ENCODE results near the gene ELMO3. TPM values are rescaled to one million over a fixed set of nuclear protein-coding genes. Genes with fewer than 3 reads are reported as not detected.
A peak's percentile ranks its signal among the peaks of the same experiment; 100 is the strongest.

Gene ELMO3
- total RNA-seq, 6 experiments from 2014 or later: 1.8 to 8.0 (median 4.6) TPM

DNA sequence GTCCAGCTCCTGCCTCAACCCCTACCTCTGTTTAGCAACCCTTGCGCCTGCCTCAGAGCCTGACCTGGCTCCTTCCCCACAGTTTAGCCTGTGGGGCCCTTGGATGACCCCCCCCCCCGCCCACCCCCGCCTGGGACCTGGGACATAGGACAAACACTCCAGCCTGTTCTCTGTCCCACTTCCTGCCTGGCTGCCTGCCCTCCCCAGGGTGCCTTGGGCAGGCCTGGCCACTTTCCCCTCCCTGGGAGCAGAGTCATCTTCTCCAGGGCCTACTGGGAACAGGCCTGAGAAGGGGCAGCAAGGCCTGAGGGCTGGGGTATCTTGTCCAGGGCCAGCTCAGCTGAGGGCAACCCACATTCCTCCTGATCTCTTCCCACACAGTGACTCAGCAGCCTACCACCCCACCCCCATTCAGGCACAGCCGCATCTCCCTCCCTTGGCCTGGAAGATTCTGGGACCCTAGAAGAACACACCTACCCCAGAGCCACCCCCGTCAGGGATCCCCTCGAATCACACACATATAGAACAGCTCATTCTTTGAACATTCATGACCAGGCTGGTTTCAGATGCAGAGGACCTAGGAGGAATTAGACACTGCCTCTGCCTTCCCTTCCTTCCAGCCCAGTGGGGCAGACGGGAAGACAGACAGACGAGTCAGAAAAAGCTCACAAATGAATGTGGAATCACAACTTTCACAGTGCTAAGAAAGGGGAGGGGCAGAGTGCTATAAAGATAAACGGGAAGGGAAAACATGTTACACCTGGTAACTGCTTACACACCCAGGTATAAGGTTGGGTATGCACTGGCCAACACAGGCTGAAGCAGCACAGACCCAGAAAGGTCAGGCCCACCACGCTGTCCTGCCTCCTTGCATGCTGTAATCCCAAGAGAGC lies 42.3 kb downstream of the ELMO3 start:
- no peak for TF ChIP-seq POLR2A (IDR thresholded peaks at IDR 0.05)
- TF ChIP-seq, protein P1, sequence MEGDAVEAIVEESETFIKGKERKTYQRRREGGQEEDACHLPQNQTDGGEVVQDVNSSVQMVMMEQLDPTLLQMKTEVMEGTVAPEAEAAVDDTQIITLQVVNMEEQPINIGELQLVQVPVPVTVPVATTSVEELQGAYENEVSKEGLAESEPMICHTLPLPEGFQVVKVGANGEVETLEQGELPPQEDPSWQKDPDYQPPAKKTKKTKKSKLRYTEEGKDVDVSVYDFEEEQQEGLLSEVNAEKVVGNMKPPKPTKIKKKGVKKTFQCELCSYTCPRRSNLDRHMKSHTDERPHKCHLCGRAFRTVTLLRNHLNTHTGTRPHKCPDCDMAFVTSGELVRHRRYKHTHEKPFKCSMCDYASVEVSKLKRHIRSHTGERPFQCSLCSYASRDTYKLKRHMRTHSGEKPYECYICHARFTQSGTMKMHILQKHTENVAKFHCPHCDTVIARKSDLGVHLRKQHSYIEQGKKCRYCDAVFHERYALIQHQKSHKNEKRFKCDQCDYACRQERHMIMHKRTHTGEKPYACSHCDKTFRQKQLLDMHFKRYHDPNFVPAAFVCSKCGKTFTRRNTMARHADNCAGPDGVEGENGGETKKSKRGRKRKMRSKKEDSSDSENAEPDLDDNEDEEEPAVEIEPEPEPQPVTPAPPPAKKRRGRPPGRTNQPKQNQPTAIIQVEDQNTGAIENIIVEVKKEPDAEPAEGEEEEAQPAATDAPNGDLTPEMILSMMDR (IDR thresholded peaks at IDR 0.05): no peak
- DNase-seq (peak; percentile 50 to 66 (median 66)), ATAC-seq (peak; percentile 26 to 51 (median 31))
- intact Hi-C loops (cut with DNase I): no loop called here
- no peaks in the 10 kb centered on the region for H3K36me3 ChIP-seq
- H3K27me3 ChIP-seq: no peaks in the 10 kb centered on the region
- peaks cover 0 to 30% (median 0%) of the 10 kb centered on the region in 4 donors for H3K4me1 ChIP-seq
- H3K27ac ChIP-seq: peak overlapping the region in 1 of 3 donors; percentile 33
- no peaks in the 10 kb centered on the region for H3K9me3 ChIP-seq
- no peak overlapping the region for H3K4me3 ChIP-seq
- 59% methylated on average over 5 of the region's 10 CpGs for WGBS (ENCODE audit: insufficient coverage, low coverage, low lambda C conversion rate, missing lambda C conversion rate)

DNA sequence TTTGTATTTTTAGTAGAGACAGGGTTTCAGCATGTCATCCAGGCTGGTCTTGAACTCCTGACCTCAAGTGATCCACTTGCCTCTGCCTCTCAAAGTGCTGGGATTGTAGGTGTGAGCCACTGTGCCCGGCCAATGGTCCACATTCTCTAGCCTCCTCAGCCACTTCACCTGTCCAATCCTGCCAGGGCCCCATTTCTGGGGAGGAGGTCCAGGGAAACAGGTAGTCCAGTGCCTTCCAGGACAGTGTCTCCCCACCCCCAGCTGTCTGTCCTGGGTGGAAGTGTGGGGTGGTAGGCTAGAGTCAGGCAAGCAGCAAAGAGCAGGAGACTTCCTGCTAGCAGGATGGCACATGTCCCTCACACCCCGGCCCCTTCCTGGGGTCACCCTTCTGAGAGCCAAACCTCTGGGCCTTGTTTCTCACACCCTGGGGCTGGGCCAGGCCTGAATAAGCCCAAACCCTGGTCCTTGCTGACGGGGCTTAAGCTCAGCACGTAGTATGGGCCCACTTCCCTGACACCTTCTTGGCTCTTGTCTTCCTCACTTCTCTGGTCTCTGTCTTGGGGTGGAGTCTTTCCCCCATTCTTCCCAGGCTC lies 43.3 kb downstream of the ELMO3 start:
- intact Hi-C loops (cut with DNase I): no loop called here
- H3K36me3 ChIP-seq: no peaks in the 10 kb centered on the region
- DNase-seq: no peak
- no peak for ATAC-seq
- TF ChIP-seq POLR2A (IDR thresholded peaks at IDR 0.05): no peak
- TF ChIP-seq, protein P1 (IDR thresholded peaks at IDR 0.05): no peak
- no peak overlapping the region for H3K27ac ChIP-seq
- H3K9me3 ChIP-seq: no peaks in the 10 kb centered on the region
- 62% methylated on average over 2 of the region's 4 CpGs for WGBS (ENCODE audit: insufficient coverage, low coverage, low lambda C conversion rate, missing lambda C conversion rate)
- no peak overlapping the region for H3K4me3 ChIP-seq
- peaks cover 0 to 39% (median 0%) of the 10 kb centered on the region in 4 donors for H3K4me1 ChIP-seq
- H3K27me3 ChIP-seq: no peaks in the 10 kb centered on the region

DNA sequence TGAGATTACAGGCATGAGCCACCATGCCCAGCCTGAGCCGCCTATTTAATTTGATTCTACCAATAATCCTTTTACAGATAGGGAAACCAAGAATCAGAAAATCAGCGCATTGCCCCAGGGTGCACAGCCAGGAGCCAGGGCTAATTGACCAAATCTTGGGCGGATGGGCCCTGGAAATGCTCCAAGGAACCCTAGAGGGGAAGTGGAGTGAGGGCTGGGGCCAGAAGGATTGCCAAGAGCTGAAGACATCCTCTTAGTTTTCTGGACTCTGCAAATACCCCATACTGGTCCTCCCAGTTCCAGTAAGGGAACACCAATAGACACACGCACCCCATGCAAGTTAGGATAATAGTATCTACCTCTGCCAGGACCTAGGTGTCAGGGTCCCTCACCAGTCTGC lies 44.5 kb downstream of the ELMO3 start:
- Histone ChIP-seq H3K4me1 (peaks cover 0 to 49% (median 0%) of the 10 kb centered on the region in 4 donors), H3K9me3 (no peaks in the 10 kb centered on the region), H3K4me3 (no peak overlapping the region), H3K36me3 (no peaks in the 10 kb centered on the region), H3K27ac (peak overlapping the region in 2 of 3 donors; percentile 53 to 81), H3K27me3 (no peaks in the 10 kb centered on the region)
- TF ChIP-seq POLR2A (IDR thresholded peaks at IDR 0.05): no peak
- TF ChIP-seq, protein P1 (IDR thresholded peaks at IDR 0.05): no peak
- peak in 2 of 3 donors; percentile 47 to 51 for DNase-seq
- 44% methylated on average over 3 of the region's 4 CpGs for WGBS (ENCODE audit: insufficient coverage, low coverage, low lambda C conversion rate, missing lambda C conversion rate)
- no peak for ATAC-seq
- intact Hi-C loops (cut with DNase I): no loop called here

DNA sequence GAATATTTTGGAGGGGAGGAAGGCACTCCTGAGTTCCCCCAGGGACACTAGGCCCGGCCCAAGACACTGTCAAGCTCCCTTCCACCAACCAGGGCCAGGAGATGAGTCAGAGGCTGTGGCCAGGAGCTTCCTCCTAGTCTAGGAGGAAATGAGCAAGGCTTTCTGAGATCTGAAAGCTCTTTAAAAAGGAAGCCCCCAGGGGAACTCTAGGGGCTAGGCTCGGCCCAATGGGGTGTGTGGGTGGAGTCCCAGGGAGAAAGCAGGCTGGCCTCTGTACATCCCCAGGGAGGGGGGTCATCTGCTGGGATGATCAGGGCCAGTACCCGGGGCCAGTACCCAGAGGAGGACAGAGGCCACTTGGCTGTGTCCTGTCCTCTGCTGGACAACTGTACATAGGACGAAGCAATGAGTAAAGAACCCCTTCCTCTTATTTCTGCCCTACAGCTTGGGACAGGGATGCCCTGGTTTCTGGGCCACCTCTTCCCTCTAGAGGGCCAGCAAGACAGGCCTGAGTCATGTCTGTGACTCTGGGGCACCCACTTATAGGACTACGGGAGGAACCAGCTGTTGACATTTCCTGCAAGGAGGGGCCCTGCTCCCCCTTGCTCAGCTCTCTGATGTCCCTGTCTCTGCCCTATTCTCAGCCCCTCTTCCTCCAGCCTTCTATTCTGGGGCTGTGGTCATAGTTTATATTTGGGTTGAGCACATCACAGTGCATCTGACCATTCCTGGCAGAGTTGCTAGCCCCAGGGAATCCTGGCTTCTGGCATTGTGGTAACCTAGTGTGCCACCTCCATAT lies 45.7 kb downstream of the ELMO3 start:
- WGBS (ENCODE audit: insufficient coverage, low coverage, low lambda C conversion rate, missing lambda C conversion rate): 35% methylated on average over 2 of the region's 5 CpGs
- ATAC-seq (peak; percentile 28 to 53 (median 40)), DNase-seq (peak; percentile 63 to 79 (median 76))
- peaks cover 0 to 56% (median 0%) of the 10 kb centered on the region in 4 donors for H3K4me1 ChIP-seq
- no peaks in the 10 kb centered on the region for H3K9me3 ChIP-seq
- H3K27ac ChIP-seq: peak overlapping the region; percentile 53 to 81 (median 65)
- TF ChIP-seq POLR2A (IDR thresholded peaks at IDR 0.05): no peak
- TF ChIP-seq, protein P1 (IDR thresholded peaks at IDR 0.05): no peak
- no peaks in the 10 kb centered on the region for H3K36me3 ChIP-seq
- intact Hi-C loops (cut with DNase I): no loop called here
- H3K4me3 ChIP-seq: no peak overlapping the region
- H3K27me3 ChIP-seq: peaks cover 0 to 10% of the 10 kb centered on the region in 2 donors
